Measurements from ENCODE around the gene CNTN1.
A peak's percentile ranks its signal among the peaks of the same experiment; 100 is the strongest.
"Not testable (repeated sequence)": the region's sequence is repeated elsewhere in the genome, so short reads cannot be mapped to it uniquely, and the experiment has no call there.

Gene CNTN1

DNA sequence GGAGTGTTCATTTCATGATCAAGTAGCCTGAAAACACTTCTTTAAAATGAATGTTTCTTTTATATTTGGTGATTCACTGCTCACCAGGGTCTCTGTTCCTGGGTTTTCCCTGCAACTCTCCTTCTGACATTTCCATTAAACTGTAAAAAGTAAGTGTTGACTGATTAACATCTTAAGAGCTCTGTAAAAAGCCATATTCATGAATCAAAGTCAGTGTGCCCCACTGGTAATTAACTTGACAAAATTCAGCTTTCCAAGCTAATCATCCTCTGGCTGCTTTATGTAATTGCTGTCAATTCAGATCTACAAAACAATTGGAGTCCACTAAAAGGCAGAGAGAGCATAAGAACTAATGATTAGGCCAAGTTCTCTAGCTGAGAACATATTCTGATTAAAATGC lies 41.6 kb downstream of the CNTN1 start:
- H3K36me3 ChIP-seq (ENCODE audit: control insufficient read depth, insufficient read depth, low read length), result no peaks in the 10 kb centered on the region
- H3K4me1 ChIP-seq (ENCODE audit: control insufficient read depth, insufficient read depth, low read length), result peaks cover 35% of the 10 kb centered on the region
- H3K4me3 ChIP-seq (ENCODE audit: low read depth, low read length), result 0 out of 2 replicates have a peak overlapping the region, but pooled peaks have one; percentile 1
- H3K9ac ChIP-seq (ENCODE audit: low read length), result no peak overlapping the region
- H3K27me3 ChIP-seq (ENCODE audit: control insufficient read depth, insufficient read depth, low read length), result no peaks in the 10 kb centered on the region
- H3K9me3 ChIP-seq (ENCODE audit: control insufficient read depth, insufficient read depth, low read depth, low read length), result no peaks in the 10 kb centered on the region
- peak overlapping the region; percentile 39 for H3K27ac ChIP-seq (ENCODE audit: low read depth, low read length)

DNA sequence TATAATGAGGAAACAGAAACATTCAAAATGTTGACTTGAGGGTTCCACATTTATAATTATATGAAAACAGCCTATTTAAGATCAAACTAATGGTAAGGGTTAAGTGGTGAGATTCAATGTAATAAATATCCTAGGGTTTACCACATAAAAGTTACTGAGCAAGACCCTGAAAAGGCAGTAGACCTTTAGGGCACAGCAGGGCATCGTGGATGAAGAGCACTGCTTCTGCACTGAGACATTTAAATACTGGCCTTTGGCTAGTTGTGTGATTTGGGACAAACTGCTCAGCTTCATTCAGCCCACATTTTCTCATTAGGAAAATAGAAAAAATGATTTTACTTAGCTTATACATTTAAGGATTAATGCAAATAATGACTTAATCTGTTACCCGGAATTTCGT lies 42.0 kb downstream of the CNTN1 start:
- no peaks in the 10 kb centered on the region for H3K27me3 ChIP-seq (ENCODE audit: control insufficient read depth, insufficient read depth, low read length)
- H3K36me3 ChIP-seq (ENCODE audit: control insufficient read depth, insufficient read depth, low read length), result no peaks in the 10 kb centered on the region
- peaks cover 35% of the 10 kb centered on the region for H3K4me1 ChIP-seq (ENCODE audit: control insufficient read depth, insufficient read depth, low read length)
- H3K27ac ChIP-seq (ENCODE audit: low read depth, low read length), result 0 out of 2 replicates have a peak overlapping the region, but pooled peaks have one; percentile 39
- 0 out of 2 replicates have a peak overlapping the region, but pooled peaks have one; percentile 1 for H3K4me3 ChIP-seq (ENCODE audit: low read depth, low read length)
- H3K9ac ChIP-seq (ENCODE audit: low read length), result no peak overlapping the region
- no peaks in the 10 kb centered on the region for H3K9me3 ChIP-seq (ENCODE audit: control insufficient read depth, insufficient read depth, low read depth, low read length)

DNA sequence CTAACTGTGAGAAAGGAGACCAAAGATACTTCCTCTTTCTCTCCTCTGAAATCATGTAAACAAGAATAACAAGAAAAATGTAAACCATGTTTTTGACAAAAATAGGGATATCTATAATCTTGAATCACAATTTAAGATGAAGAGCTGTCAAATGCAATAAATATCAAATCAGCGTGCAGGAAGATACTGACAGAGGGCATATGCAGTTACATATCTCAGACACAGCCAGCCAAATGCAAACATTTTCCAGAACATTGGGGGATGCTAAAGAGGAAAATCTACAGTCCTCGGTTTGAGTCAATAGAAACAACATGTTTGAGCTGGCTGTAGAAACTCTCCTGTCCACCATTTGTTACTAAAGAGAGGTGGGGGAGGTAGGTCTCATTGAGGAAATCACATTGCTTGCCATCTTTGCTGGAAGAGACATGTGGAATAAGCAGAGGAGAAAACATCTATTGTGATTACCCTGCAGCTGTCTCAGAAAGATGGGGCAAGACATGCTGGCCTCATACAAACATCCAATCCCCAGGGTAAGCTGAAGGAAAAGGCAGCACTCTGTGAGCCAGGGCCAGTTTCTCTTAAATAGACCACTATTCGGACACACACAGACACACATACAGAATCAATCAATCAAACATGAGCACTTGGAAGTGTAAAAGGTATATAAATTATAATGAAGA lies 43.5 kb downstream of the CNTN1 start:
- no peak overlapping the region for H3K9ac ChIP-seq (ENCODE audit: low read length)
- H3K27ac ChIP-seq (ENCODE audit: low read depth, low read length), result no peak overlapping the region
- no peak overlapping the region for H3K4me3 ChIP-seq (ENCODE audit: low read depth, low read length)
- no peaks in the 10 kb centered on the region for H3K27me3 ChIP-seq (ENCODE audit: control insufficient read depth, insufficient read depth, low read length)
- no peaks in the 10 kb centered on the region for H3K36me3 ChIP-seq (ENCODE audit: control insufficient read depth, insufficient read depth, low read length)
- peaks cover 3% of the 10 kb centered on the region; the same call in 1 of the 2 replicates for H3K9me3 ChIP-seq (ENCODE audit: control insufficient read depth, insufficient read depth, low read depth, low read length)
- peaks cover 35% of the 10 kb centered on the region for H3K4me1 ChIP-seq (ENCODE audit: control insufficient read depth, insufficient read depth, low read length)

DNA sequence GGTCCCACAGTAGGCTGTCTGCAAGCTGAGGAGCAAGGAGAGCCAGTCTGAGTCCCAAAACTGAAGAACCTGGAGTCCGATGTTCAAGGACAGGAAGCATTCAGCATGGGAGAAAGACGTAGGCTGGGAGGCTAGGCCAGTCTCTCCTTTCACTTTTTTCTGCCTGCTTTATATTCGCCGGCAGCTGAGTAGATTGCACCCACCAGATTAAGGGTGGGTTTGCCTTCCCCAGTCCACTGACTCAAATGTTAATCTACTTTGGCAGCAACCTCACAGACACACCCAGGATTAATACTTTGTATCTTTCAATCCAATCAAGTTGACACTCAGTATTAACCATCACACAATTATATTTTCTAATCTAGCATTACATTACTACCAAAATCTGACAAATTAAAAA lies 45.2 kb downstream of the CNTN1 start:
- not testable (repeated sequence) for H3K9ac ChIP-seq (ENCODE audit: low read length); H3K4me3 ChIP-seq (ENCODE audit: low read depth, low read length); H3K27ac ChIP-seq (ENCODE audit: low read depth, low read length); H3K36me3 ChIP-seq (ENCODE audit: control insufficient read depth, insufficient read depth, low read length); H3K9me3 ChIP-seq (ENCODE audit: control insufficient read depth, insufficient read depth, low read depth, low read length); H3K27me3 ChIP-seq (ENCODE audit: control insufficient read depth, insufficient read depth, low read length)
- peaks cover 34% of the 10 kb centered on the region for H3K4me1 ChIP-seq (ENCODE audit: control insufficient read depth, insufficient read depth, low read length)

DNA sequence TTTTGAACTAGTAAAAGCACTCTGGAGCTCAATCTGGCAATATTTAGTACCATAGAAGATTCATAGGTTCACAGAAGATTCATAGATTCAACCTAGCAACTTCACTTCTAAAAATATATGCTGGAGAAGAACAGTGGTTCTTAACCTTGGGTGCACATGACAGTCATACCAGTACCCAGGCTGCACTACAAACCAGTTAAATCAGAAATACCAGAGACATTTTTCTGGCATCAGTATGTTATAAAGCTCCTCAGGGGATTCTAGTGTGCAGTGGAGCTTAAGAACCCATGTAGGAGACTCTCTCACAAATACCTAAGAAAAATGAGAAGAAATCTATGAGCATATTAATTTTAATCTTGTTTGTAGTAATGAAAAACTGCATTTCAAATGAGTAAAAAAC lies 46.6 kb downstream of the CNTN1 start:
- H3K4me3 ChIP-seq (ENCODE audit: low read depth, low read length), result no peak overlapping the region
- H3K9ac ChIP-seq (ENCODE audit: low read length), result no peak overlapping the region
- H3K9me3 ChIP-seq (ENCODE audit: control insufficient read depth, insufficient read depth, low read depth, low read length), result peaks cover 3% of the 10 kb centered on the region; the same call in 1 of the 2 replicates
- no peak overlapping the region for H3K27ac ChIP-seq (ENCODE audit: low read depth, low read length)
- no peaks in the 10 kb centered on the region for H3K36me3 ChIP-seq (ENCODE audit: control insufficient read depth, insufficient read depth, low read length)
- peaks cover 21% of the 10 kb centered on the region for H3K4me1 ChIP-seq (ENCODE audit: control insufficient read depth, insufficient read depth, low read length)
- H3K27me3 ChIP-seq (ENCODE audit: control insufficient read depth, insufficient read depth, low read length), result no peaks in the 10 kb centered on the region

DNA sequence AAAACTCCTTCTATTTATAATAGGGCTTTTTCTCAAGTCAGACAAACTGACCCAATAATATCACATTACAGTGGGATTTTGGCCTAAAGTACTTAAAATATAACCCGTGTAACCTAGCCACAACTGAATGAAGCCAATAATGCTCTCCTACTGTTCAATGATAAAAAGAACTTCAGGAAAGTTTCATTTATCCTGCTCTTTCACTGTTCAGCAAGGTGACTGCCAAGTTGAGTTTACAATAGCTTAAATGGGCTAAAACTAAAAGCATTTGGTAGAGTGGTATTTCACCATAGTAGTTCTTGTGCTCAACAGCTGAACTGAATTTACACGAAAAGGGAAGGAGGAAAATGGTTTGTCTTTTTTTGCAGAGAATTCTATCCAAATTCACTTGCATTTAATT lies 49.8 kb downstream of the CNTN1 start:
- Histone ChIP-seq H3K27ac (ENCODE audit: low read depth, low read length) (no peak overlapping the region), H3K9me3 (ENCODE audit: control insufficient read depth, insufficient read depth, low read depth, low read length) (peaks cover 3% of the 10 kb centered on the region; the same call in 1 of the 2 replicates), H3K4me3 (ENCODE audit: low read depth, low read length) (no peak overlapping the region), H3K4me1 (ENCODE audit: control insufficient read depth, insufficient read depth, low read length) (peaks cover 7% of the 10 kb centered on the region; the same call in 1 of the 2 replicates), H3K36me3 (ENCODE audit: control insufficient read depth, insufficient read depth, low read length) (no peaks in the 10 kb centered on the region), H3K27me3 (ENCODE audit: control insufficient read depth, insufficient read depth, low read length) (no peaks in the 10 kb centered on the region), H3K9ac (ENCODE audit: low read length) (no peak overlapping the region)

DNA sequence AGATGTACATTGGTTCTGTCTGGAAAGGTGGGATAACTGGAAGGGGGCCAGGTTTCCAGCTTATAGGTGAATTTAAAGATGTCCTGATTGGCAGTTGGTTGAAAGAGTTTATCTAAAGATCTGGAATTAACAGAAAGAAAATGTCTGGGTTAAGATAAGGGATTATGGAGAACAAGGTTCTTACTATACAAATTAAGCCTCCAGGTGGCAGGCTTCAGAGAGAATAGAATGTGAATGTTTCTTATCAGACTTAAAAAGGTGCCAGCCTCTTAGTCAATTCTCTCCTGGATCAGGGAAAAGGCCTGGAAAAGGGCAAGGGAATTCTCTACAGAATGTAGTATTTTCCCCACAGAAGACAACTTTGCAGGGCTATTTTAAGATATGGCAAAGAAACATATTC lies 53.1 kb downstream of the CNTN1 start:
- H3K4me3 ChIP-seq (ENCODE audit: low read depth, low read length), result no peak overlapping the region
- H3K36me3 ChIP-seq (ENCODE audit: control insufficient read depth, insufficient read depth, low read length), result no peaks in the 10 kb centered on the region
- H3K27me3 ChIP-seq (ENCODE audit: control insufficient read depth, insufficient read depth, low read length), result no peaks in the 10 kb centered on the region
- H3K9me3 ChIP-seq (ENCODE audit: control insufficient read depth, insufficient read depth, low read depth, low read length), result peaks cover 2% of the 10 kb centered on the region; the same call in 1 of the 2 replicates
- H3K9ac ChIP-seq (ENCODE audit: low read length), result no peak overlapping the region
- peaks cover 21% of the 10 kb centered on the region for H3K4me1 ChIP-seq (ENCODE audit: control insufficient read depth, insufficient read depth, low read length)
- no peak overlapping the region for H3K27ac ChIP-seq (ENCODE audit: low read depth, low read length)

DNA sequence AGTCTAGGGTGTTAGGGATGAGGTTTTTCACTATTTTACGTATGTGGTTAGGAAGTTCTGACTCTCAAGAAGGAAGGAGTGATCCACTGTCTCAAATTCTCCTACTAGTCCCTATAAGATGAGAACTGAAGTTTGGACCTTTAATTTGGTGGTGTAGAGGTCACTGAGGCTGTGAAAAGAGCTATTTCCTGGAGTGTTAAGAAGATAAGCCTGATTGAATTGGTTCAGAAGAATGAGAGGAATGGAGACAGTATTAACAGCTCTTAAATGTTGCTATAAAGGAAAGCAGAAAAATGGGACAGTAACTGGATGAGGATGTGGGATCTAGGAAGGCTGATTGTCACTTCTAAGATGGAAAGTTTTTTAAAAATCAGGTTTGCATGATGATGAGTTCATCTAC lies 57.6 kb downstream of the CNTN1 start:
- H3K27ac ChIP-seq (ENCODE audit: low read depth, low read length), result no peak overlapping the region
- H3K4me1 ChIP-seq (ENCODE audit: control insufficient read depth, insufficient read depth, low read length), result peaks cover 21% of the 10 kb centered on the region
- no peaks in the 10 kb centered on the region for H3K27me3 ChIP-seq (ENCODE audit: control insufficient read depth, insufficient read depth, low read length)
- H3K4me3 ChIP-seq (ENCODE audit: low read depth, low read length), result no peak overlapping the region
- H3K9me3 ChIP-seq (ENCODE audit: control insufficient read depth, insufficient read depth, low read depth, low read length), result no peaks in the 10 kb centered on the region
- no peak overlapping the region for H3K9ac ChIP-seq (ENCODE audit: low read length)
- H3K36me3 ChIP-seq (ENCODE audit: control insufficient read depth, insufficient read depth, low read length), result no peaks in the 10 kb centered on the region

DNA sequence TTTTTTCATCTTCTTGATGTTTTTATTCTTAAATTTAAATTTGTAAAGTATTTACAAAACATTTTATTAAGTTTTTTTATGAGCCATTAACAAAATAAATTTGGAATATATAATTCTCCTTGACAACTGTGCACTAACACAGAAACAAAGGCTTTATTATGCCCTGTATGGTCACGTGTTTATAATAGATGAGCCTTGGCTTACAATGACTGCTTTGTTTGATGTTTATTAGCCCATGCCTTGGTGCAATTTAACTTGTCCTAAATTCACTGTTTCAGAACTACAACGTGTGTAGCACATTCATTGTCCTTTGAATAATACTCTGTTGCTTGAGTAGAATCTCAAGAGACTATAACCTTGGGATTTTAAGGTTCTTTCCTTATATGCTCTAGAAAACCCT lies 59.8 kb downstream of the CNTN1 start:
- H3K9me3 ChIP-seq (ENCODE audit: control insufficient read depth, insufficient read depth, low read depth, low read length), result no peaks in the 10 kb centered on the region
- H3K27me3 ChIP-seq (ENCODE audit: control insufficient read depth, insufficient read depth, low read length), result no peaks in the 10 kb centered on the region
- no peaks in the 10 kb centered on the region for H3K36me3 ChIP-seq (ENCODE audit: control insufficient read depth, insufficient read depth, low read length)
- no peak overlapping the region for H3K4me3 ChIP-seq (ENCODE audit: low read depth, low read length)
- no peak overlapping the region for H3K9ac ChIP-seq (ENCODE audit: low read length)
- H3K27ac ChIP-seq (ENCODE audit: low read depth, low read length), result no peak overlapping the region
- H3K4me1 ChIP-seq (ENCODE audit: control insufficient read depth, insufficient read depth, low read length), result peaks cover 14% of the 10 kb centered on the region

DNA sequence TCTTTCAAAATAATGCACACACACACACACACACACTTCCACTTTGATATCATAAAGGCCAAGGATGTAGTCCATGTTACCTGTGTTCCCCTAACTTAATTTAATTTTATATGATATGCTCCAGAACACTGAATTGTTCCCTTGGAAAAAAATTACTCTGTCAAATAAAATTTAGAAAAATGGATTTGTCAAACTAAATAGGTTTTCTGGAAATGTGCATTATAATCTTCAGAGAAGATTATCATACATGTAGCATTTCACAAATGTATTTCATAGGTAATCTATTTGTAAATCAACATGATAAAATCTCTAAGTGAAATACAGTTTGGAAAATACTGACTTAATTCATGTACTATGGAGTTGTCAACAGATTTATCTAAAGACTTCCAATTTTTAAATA lies 68.6 kb downstream of the CNTN1 start:
- H3K27ac ChIP-seq (ENCODE audit: low read depth, low read length), result no peak overlapping the region
- no peaks in the 10 kb centered on the region for H3K27me3 ChIP-seq (ENCODE audit: control insufficient read depth, insufficient read depth, low read length)
- no peak overlapping the region for H3K4me3 ChIP-seq (ENCODE audit: low read depth, low read length)
- no peaks in the 10 kb centered on the region for H3K4me1 ChIP-seq (ENCODE audit: control insufficient read depth, insufficient read depth, low read length)
- no peaks in the 10 kb centered on the region for H3K36me3 ChIP-seq (ENCODE audit: control insufficient read depth, insufficient read depth, low read length)
- peaks cover 3% of the 10 kb centered on the region; the same call in 1 of the 2 replicates for H3K9me3 ChIP-seq (ENCODE audit: control insufficient read depth, insufficient read depth, low read depth, low read length)
- H3K9ac ChIP-seq (ENCODE audit: low read length), result no peak overlapping the region

DNA sequence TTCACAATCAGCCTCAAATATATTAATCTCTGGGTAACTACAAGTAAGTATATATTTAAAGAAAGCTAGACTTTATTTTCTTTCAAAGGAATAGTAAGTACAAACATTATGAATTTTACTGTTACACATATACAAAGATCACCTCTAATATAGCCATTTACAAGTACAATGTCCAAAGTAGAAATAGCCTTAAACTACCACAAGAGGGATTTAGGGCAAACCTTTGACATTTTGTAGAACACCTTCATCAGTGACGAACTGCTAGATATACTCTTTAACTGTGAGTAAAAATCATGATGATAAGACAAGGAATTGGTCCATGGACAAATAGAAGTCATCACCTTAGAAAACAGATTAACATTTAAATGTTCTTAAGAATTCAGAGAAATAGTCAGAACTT lies 69.8 kb downstream of the CNTN1 start:
- no peak overlapping the region for H3K4me3 ChIP-seq (ENCODE audit: low read depth, low read length)
- no peaks in the 10 kb centered on the region for H3K36me3 ChIP-seq (ENCODE audit: control insufficient read depth, insufficient read depth, low read length)
- H3K9me3 ChIP-seq (ENCODE audit: control insufficient read depth, insufficient read depth, low read depth, low read length), result peaks cover 3% of the 10 kb centered on the region; the same call in 1 of the 2 replicates
- no peak overlapping the region for H3K9ac ChIP-seq (ENCODE audit: low read length)
- H3K4me1 ChIP-seq (ENCODE audit: control insufficient read depth, insufficient read depth, low read length), result no peaks in the 10 kb centered on the region
- H3K27me3 ChIP-seq (ENCODE audit: control insufficient read depth, insufficient read depth, low read length), result no peaks in the 10 kb centered on the region
- H3K27ac ChIP-seq (ENCODE audit: low read depth, low read length), result no peak overlapping the region

Measured in HUES6 (cell line).